ENCODE results near the gene CS.
A peak's percentile ranks its signal among the peaks of the same experiment; 100 is the strongest.
"Not testable (repeated sequence)": the region's sequence is repeated elsewhere in the genome, so short reads cannot be mapped to it uniquely, and the experiment has no call there.

The CS gene

DNA sequence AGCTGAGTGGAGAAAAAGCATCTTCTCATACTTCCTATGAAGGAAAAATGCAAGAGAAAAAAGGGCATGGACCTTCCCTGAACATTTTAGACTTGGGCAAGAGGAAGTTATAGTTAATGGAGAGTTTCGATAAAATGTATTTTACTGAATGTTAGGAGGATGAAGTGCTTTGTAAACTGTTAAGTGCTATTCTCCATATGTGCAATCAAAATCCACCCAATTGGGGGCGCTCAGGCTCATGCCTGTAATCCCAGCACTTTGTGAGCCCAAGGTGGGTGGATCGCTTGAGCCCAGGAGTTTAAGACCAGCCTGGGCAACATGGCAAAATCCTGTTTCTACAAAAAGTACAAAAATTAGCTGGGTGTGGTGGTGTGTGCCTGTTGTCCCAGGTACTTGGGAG lies 17.5 kb upstream of the CS start:
- DNase-seq = no peak

- peak; percentile 83 to 91 (median 85) for DNase-seq
Measured at GRCh38 chr12:56315622-56316473, 15.7 kb upstream of the CS start, which contains the start of gene CNPY2. Gene CNPY2, minus strand, starts transcription at chr12:56315988. Its CDS starts 771 bp downstream, at chr12:56315217.

DNA sequence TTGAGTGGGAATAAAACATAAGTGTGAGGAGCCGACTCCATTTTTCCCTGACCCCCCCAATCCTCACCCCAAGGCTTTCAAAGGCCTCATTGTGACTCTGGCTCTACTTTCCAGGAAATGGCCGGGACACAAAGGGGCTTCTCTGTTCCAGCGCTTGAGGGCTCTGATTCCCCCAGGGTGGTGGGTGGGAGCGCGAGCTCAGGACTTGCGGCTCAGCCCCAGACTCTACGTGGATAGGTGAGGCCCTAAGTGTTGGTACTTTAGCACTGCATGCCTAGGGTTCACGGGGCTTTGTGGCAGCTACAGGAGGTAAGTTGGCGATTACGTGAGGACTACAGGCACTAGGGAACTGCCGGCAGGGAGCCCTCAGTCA lies 15.1 kb upstream of the CS start:
- no peak for DNase-seq

DNA sequence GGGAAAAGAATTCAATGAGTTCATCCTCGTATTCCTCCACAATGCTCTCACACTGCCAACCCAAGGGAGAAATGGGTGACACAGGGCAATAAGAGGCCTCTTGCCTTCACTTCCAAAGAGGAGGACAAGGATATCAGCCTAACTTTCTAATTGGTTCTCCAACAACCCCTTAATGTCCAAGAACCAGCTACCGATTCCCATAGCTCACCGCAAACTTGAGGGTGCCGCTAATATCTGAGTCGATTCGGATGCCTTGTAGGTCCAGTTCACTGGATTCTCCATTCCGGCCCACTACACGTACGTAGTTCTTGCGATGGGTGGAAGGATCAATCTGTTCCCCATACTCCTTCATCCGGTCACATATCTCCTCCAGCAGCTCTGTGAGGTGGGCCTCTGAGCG lies 10.9 kb upstream of the CS start:
- DNase-seq = no peak

- DNase-seq = no peak
Measured at GRCh38 chr12:56308714-56309113, 8.6 kb upstream of the CS start.

DNA sequence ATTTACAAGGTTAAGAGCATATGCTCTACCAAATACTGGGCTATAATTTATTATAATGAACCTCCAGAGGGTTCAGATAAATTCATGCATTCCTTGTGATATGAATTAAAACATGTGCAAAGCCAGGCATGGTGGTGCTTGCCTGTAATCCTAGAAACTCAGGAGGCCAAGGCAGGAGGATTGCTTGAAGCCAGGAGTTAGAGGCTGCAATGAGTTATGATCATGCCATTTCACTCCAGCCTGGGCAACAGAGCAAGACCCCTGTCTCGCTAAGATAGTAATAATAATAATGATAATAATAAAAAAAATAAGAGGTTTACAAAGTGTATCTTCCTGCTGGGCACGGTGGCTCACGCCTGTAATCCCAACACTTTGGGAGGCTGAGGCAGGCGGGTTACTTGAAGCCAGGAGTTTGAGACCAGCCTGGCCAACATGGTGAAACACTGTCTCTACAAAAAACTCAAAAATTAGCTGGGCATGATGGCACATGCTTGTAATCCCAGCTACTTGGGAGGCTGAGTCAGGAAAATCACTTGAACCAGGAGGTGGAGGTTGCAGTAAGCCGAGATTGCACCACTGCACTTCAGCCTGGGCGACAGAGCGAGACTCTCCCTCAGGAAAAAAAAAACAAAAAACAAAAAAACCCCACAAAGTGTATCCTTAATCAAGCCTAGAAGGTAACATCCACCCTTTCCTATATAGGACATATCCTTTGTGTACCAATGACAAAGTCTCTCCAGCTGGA lies 7.3 kb upstream of the CS start:
- no peak for DNase-seq

DNA sequence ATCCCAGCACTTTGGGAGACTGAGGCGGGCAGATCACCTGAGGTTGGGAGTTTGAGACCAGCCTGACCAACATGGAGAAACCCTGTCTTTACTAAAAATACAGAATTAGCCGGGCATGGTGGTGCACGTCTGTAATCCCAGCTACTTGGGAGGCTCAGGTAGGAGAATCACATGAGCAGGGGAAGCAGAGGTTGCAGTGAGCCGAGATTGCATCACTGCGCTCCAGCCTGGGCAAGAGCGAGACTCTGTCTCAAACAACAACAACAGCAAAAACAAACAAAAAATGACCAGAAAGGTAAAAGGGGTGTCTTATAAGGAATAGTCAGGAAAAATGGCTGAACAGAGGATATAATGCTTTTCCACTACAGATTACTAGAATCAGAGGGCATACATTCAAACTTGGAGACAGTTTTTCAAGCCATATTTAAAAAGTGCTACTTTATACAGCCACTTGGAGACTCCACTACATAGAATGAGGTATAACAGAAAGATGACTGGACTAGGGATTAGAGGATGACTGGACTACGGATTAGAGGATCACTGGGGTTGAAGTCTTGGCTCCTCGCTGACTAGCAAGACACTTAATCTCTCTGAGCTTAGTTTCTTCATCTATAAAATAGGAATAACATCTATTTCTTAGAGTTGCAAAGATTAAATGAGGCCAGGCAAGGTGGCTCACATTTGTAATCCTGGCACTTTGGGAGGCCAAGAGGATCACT lies 4.9 kb upstream of the CS start:
- DNase-seq = no peak

GRCh38 chr12:56304276-56304675 lies 4.1 kb upstream of the CS start:
- DNase-seq = no peak

DNA sequence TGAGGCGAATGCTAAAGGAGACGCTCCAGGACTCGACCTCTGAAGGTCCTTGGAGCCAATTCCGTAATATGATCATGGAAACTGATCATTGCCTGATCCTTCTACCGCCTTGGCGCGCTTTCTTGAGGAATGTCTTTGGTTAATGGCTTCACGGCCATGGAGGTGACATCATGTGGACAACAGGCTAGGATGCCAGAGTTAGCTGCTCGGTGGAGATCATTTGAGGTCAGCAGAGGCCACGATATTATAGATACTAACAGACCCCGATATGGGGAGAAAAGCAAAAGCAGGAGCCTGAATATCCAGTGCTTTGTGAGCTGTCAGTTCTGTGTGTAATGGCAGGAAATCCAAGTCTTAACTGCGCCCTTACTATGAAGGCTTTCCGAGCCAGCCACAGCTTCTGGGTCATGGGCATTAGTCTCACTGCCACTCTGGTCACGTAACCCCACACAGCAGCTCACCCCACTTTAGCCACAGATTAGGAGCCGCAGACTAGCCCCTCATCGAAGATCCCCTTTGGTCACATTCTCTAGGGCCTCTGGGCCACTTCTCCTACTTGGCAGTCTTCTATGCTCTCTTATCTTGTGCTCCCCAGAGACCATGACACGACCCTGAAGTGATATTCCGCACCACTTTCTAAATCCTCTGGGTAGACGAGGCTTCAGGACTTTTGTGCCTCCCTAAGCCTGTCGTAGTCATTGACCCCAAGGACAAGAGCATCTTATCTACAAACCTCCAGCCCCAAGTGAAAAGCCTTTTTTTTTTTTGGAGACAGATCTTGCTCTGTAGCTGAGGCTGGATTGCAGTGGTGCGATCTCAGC lies 724 bp upstream of the CS start:
- no peak for DNase-seq

- DNase-seq = no peak
Measured at GRCh38 chr12:56299308-56299852, 750 bp downstream of the CS start.

GRCh38 chr12:56298828-56299227 lies 1.3 kb downstream of the CS start:
- DNase-seq = no peak

GRCh38 chr12:56297400-56297799 lies 2.7 kb downstream of the CS start:
- DNase-seq = no peak

- DNase-seq = no peak
Measured at GRCh38 chr12:56296295-56296694, 3.8 kb downstream of the CS start.

GRCh38 chr12:56293795-56294194 lies 6.3 kb downstream of the CS start:
- no peak for DNase-seq

GRCh38 chr12:56288705-56289387 lies 11.3 kb downstream of the CS start:
- DNase-seq = no peak

GRCh38 chr12:56286044-56286830 lies 13.9 kb downstream of the CS start:
- DNase-seq = no peak

DNA sequence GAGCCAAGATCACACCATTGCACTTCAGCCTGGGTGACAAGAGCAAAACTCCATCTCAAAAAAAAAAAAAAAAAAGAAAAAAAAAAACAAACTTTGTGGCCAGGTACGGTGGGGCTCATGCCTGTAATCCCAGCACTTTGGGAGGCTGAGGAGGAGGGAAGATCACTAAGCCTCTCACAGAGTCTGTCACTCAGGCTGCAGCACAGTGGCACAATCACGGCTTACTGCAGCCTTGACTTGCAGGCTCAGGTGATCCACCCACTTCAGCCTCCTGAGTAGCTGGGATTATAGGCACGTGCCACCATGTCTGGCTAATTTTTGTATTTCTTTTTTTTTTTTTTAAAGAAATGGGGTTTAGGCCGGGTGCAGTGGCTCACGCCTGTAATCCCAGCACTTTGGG lies 15.9 kb downstream of the CS start:
- DNase-seq = not testable (repeated sequence)

DNA sequence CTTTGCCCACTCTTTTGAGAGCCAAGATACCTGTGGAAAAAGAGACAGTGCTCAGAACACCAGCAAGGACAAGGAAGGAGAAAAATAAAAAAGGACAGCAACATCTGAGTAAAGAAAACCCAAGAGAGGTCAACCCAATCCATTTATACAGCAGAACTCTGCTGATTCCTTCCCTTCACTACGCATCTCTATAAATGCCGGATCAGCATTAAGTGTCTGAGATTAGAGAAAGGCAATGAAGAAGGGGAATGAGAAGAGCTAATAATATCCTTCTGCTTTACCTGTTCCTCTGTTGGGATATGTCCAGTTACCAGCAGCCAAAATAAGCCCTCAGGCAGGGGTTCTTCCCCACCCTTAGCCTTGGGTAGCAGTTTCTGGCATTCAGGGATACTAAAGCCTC lies 17.6 kb downstream of the CS start:
- DNase-seq = no peak

GRCh38 chr12:56282030-56282429 lies 18.1 kb downstream of the CS start:
- no peak for DNase-seq

GRCh38 chr12:56280849-56281248 lies 19.3 kb downstream of the CS start:
- no peak for DNase-seq

GRCh38 chr12:56278905-56279304 lies 21.2 kb downstream of the CS start:
- no peak for DNase-seq

All from activated CD4-positive, CD25-positive, alpha-beta regulatory T cell (primary cell).